ENCODE data around the gene PEX5L.

- no peak for TF ChIP-seq CTCF (IDR thresholded peaks at IDR 0.05)
- TF ChIP-seq POLR2A (IDR thresholded peaks at IDR 0.05): no peak
Observed at GRCh38 chr3:179958143-179958542, 78.6 kb downstream of the PEX5L start.

All from prostate gland (tissue), 2 donors.